ENCODE measurements around the gene MYLK.

Gene MYLK

GRCh38 chr3:123694366-123695087 lies 189.6 kb downstream of the MYLK start:
- no peak for DNase-seq

GRCh38 chr3:123693584-123694190 lies 190.4 kb downstream of the MYLK start:
- peak; percentile 32 for DNase-seq

GRCh38 chr3:123692671-123693070 lies 191.5 kb downstream of the MYLK start:
- no peak for DNase-seq

GRCh38 chr3:123692041-123692440 lies 192.1 kb downstream of the MYLK start:
- DNase-seq: no peak

- DNase-seq: no peak
These were observed 194.3 kb downstream of the MYLK start for GRCh38 chr3:123689831-123690230.

GRCh38 chr3:123688241-123688747 lies 195.8 kb downstream of the MYLK start:
- DNase-seq: no peak

GRCh38 chr3:123687286-123687685 lies 196.8 kb downstream of the MYLK start:
- DNase-seq: no peak

- DNase-seq: no peak
These were observed 197.9 kb downstream of the MYLK start for GRCh38 chr3:123686251-123686650.

GRCh38 chr3:123685780-123686179 lies 198.4 kb downstream of the MYLK start:
- DNase-seq: no peak

GRCh38 chr3:123684636-123685035 lies 199.5 kb downstream of the MYLK start:
- no peak for DNase-seq

- DNase-seq: no peak
These were observed 199.9 kb downstream of the MYLK start for GRCh38 chr3:123684209-123684608.

- no peak for DNase-seq
These were observed 200.5 kb downstream of the MYLK start for GRCh38 chr3:123683505-123684154.

- DNase-seq: no peak
These were observed 201.2 kb downstream of the MYLK start for GRCh38 chr3:123682781-123683504.

GRCh38 chr3:123682302-123682701 lies 201.8 kb downstream of the MYLK start:
- no peak for DNase-seq

GRCh38 chr3:123679712-123680386 lies 204.3 kb downstream of the MYLK start:
- DNase-seq: no peak

- no peak for DNase-seq
These were observed 206.0 kb downstream of the MYLK start for GRCh38 chr3:123678108-123678511.

GRCh38 chr3:123672429-123673146 lies 211.5 kb downstream of the MYLK start:
- DNase-seq: no peak

- no peak for DNase-seq
These were observed 213.4 kb downstream of the MYLK start for GRCh38 chr3:123670743-123671142.

- DNase-seq: no peak
These were observed 215.2 kb downstream of the MYLK start for GRCh38 chr3:123668906-123669305.

- no peak for DNase-seq
These were observed 216.3 kb downstream of the MYLK start for GRCh38 chr3:123667784-123668183.

GRCh38 chr3:123664753-123665152 lies 219.4 kb downstream of the MYLK start:
- no peak for DNase-seq

GRCh38 chr3:123663977-123664376 lies 220.2 kb downstream of the MYLK start:
- no peak for DNase-seq

Data from CD4-positive, alpha-beta T cell treated with Interleukin-15 for 1 hour (primary cell).